SU-DHL-6 (cell line): ENCODE data around the gene MAP3K2.

Experiments
- H2AFZ ChIP-seq: fragments of 200-600 bp; sonication (generic); 2 replicates; pipeline ENCODE4 v1.6.1; 2014; ENCODE audit warnings: low read depth, mild to moderate bottlenecking, moderate library complexity, mixed read lengths, antibody characterized with exemption, low read length; ENCODE audit not compliant: severe bottlenecking
- H3F3A ChIP-seq: fragments of 200-600 bp; shearing (Covaris generic); 2 replicates; pipeline ENCODE4 v1.6.0; 2016; ENCODE audit warnings: antibody characterized with exemption, mild to moderate bottlenecking; ENCODE audit not compliant: insufficient read depth
- H3K27ac ChIP-seq: fragments of 200-600 bp; sonication (generic); 2 replicates; pipeline ENCODE4 v1.5.1; 2016; ENCODE audit warnings: low read depth, mild to moderate bottlenecking, low read length, moderate library complexity, mixed read lengths
- H3K27me3 ChIP-seq: fragments of 200-600 bp; sonication (generic), shearing (Covaris generic); 2 replicates; pipeline ENCODE4 v1.6.0; 2014; ENCODE audit warnings: mild to moderate bottlenecking, low read length
- H3K36me3 ChIP-seq: fragments of 200-600 bp; sonication (generic); 2 replicates; pipeline ENCODE4 v1.6.1; 2014; ENCODE audit warnings: mild to moderate bottlenecking, low read length, mixed read lengths
- H3K4me2 ChIP-seq: fragments of 300-600, 200-600 bp; shearing (Covaris generic), sonication (generic); 2 replicates; pipeline ENCODE4 v1.6.0; 2014; ENCODE audit warnings: low read length, low read depth, mild to moderate bottlenecking; ENCODE audit not compliant: poor library complexity, severe bottlenecking
- H3K4me3 ChIP-seq: fragments of 200-600 bp; sonication (generic); 2 replicates; pipeline ENCODE4 v1.5.1; 2014; ENCODE audit warnings: antibody characterized with exemption, low read length, mild to moderate bottlenecking, mixed read lengths; ENCODE audit not compliant: insufficient read depth, poor library complexity, severe bottlenecking
- H3K79me2 ChIP-seq: fragments of 200-600 bp; sonication (generic); 2 replicates; pipeline ENCODE4 v1.6.1; 2014; ENCODE audit warnings: mild to moderate bottlenecking, low read length, moderate library complexity; ENCODE audit not compliant: insufficient read depth
- H3K9ac ChIP-seq: fragments of 200-600 bp; sonication (generic); 2 replicates; pipeline ENCODE4 v1.7.0; 2014; ENCODE audit warnings: mild to moderate bottlenecking, low read length
- H3K9me2 ChIP-seq: fragments of 200-600 bp; sonication (generic); replicated peaks from 2 replicates; pipeline ENCODE4 v1.6.1; 2014; ENCODE audit warnings: low read length; ENCODE audit not compliant: insufficient read depth
- H3K9me3 ChIP-seq: fragments of 200-600 bp; sonication (generic); 2 replicates; pipeline ENCODE4 v1.6.1; 2014; ENCODE audit warnings: low read length, mixed read lengths; ENCODE audit not compliant: insufficient read depth
- H4K20me1 ChIP-seq: fragments of 200-600 bp; sonication (generic); 2 replicates; pipeline ENCODE4 v1.6.1; 2014; ENCODE audit warnings: low read depth, mild to moderate bottlenecking, antibody characterized with exemption, low read length, moderate library complexity, mixed read lengths
- EZH2phosphoT487 ChIP-seq: fragments of 200-600 bp; sonication (generic), shearing (Covaris generic); conservative IDR thresholded peaks from 2 replicates; pipeline ENCODE4 v1.6.1; 2018; ENCODE audit warnings: mild to moderate bottlenecking, antibody characterized with exemption, low read length, moderate library complexity, mixed read lengths
- TF ChIP-seq, protein P1 (sequence below): fragments of 200-600 bp; sonication (generic); IDR thresholded peaks from one replicate; pipeline ENCODE4 v1.5.1; 2017; ENCODE audit warnings: antibody characterized with exemption, mild to moderate bottlenecking, low read length, moderate library complexity; ENCODE audit not compliant: insufficient read depth, poor library complexity, severe bottlenecking

Gene MAP3K2

DNA sequence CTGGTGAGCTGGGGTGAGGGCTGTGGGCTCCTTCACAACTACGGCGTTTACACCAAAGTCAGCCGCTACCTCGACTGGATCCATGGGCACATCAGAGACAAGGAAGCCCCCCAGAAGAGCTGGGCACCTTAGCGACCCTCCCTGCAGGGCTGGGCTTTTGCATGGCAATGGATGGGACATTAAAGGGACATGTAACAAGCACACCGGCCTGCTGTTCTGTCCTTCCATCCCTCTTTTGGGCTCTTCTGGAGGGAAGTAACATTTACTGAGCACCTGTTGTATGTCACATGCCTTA, 41.0 kb upstream of the MAP3K2 start:
- H3K79me2 ChIP-seq: no peaks in the 10 kb centered on the region
- H3K27me3 ChIP-seq: no peaks in the 10 kb centered on the region
- no peak overlapping the region for H3K4me2 ChIP-seq
- H3K9me3 ChIP-seq: no peaks in the 10 kb centered on the region
- H4K20me1 ChIP-seq: no peaks in the 10 kb centered on the region
- no peak for TF ChIP-seq EZH2phosphoT487
- TF ChIP-seq, protein P1, sequence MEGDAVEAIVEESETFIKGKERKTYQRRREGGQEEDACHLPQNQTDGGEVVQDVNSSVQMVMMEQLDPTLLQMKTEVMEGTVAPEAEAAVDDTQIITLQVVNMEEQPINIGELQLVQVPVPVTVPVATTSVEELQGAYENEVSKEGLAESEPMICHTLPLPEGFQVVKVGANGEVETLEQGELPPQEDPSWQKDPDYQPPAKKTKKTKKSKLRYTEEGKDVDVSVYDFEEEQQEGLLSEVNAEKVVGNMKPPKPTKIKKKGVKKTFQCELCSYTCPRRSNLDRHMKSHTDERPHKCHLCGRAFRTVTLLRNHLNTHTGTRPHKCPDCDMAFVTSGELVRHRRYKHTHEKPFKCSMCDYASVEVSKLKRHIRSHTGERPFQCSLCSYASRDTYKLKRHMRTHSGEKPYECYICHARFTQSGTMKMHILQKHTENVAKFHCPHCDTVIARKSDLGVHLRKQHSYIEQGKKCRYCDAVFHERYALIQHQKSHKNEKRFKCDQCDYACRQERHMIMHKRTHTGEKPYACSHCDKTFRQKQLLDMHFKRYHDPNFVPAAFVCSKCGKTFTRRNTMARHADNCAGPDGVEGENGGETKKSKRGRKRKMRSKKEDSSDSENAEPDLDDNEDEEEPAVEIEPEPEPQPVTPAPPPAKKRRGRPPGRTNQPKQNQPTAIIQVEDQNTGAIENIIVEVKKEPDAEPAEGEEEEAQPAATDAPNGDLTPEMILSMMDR: no peak
- H3K9me2 ChIP-seq: no peaks in the 10 kb centered on the region
- no peak overlapping the region for H3K4me3 ChIP-seq
- H2AFZ ChIP-seq: no peak overlapping the region
- H3K9ac ChIP-seq: no peak overlapping the region
- H3K27ac ChIP-seq: no peak overlapping the region
- H3F3A ChIP-seq: no peaks in the 10 kb centered on the region
- no peaks in the 10 kb centered on the region for H3K36me3 ChIP-seq

- TF ChIP-seq EZH2phosphoT487: no peak
- TF ChIP-seq, protein P1: no peak
Observed at GRCh38 chr2:127428057-127428814, 40.5 kb upstream of the MAP3K2 start.

GRCh38 chr2:127427376-127428056, 39.7 kb upstream of the MAP3K2 start:
- TF ChIP-seq EZH2phosphoT487: no peak
- TF ChIP-seq, protein P1: no peak
- H3K9ac ChIP-seq: no peak overlapping the region

More at GRCh38 chr2:127428057-127428814, 40.5 kb upstream of the MAP3K2 start:
- no peaks in the 10 kb centered on the region for H3K79me2 ChIP-seq
- no peaks in the 10 kb centered on the region for H3F3A ChIP-seq
- H3K9ac ChIP-seq: no peak overlapping the region
- H4K20me1 ChIP-seq: no peaks in the 10 kb centered on the region
- no peak overlapping the region for H3K27ac ChIP-seq
- H2AFZ ChIP-seq: no peak overlapping the region
- H3K4me2 ChIP-seq: no peak overlapping the region
- H3K9me3 ChIP-seq: no peaks in the 10 kb centered on the region
- H3K4me3 ChIP-seq: no peak overlapping the region
- H3K36me3 ChIP-seq: no peaks in the 10 kb centered on the region
- H3K27me3 ChIP-seq: no peaks in the 10 kb centered on the region
- no peaks in the 10 kb centered on the region for H3K9me2 ChIP-seq

More at GRCh38 chr2:127427376-127428056, 39.7 kb upstream of the MAP3K2 start:
- no peaks in the 10 kb centered on the region for H3K9me3 ChIP-seq
- no peaks in the 10 kb centered on the region for H3K79me2 ChIP-seq
- H3K4me3 ChIP-seq: no peak overlapping the region
- no peaks in the 10 kb centered on the region for H3F3A ChIP-seq
- no peaks in the 10 kb centered on the region for H3K9me2 ChIP-seq
- H4K20me1 ChIP-seq: no peaks in the 10 kb centered on the region
- no peak overlapping the region for H2AFZ ChIP-seq
- no peaks in the 10 kb centered on the region for H3K27me3 ChIP-seq
- no peaks in the 10 kb centered on the region for H3K36me3 ChIP-seq
- H3K27ac ChIP-seq: no peak overlapping the region
- H3K4me2 ChIP-seq: no peak overlapping the region
